Common myeloid progenitor, CD34-positive (primary cell): Measurements from ENCODE around the gene MAP10.

Source experiments
- CTCF ChIA-PET: fragments of 350-600 bp; sonication (Branson Sonifier 250); formaldehyde crosslinking; loops from one replicate; lab custom pipeline; 2021; ENCODE audit warnings: antibody characterized with exemption; lab: Charles Lee
- POLR2A ChIA-PET: fragments of 350-600 bp; sonication (Branson Sonifier 250); formaldehyde crosslinking; loops from one replicate; lab custom pipeline; 2021; ENCODE audit warnings: antibody characterized with exemption; lab: Charles Lee
- DNase-seq, 3 donors: peaks; one replicate each; pipeline versions ENCODE4 v3.0.0 to v3.0.0-alpha.2; 2013
- H3K27ac ChIP-seq, 2 experiments: 1 replicate in 1 of 2; 2 replicates in 1 of 2; pipeline ENCODE4 v1.7.0; 2013; ENCODE audit warnings: inconsistent platforms in 2 of 2, low read length in 2 of 2, mild to moderate bottlenecking in 2 of 2, low read depth in 1 of 2, moderate library complexity in 1 of 2; ENCODE audit not compliant: severe bottlenecking in 2 of 2, insufficient read depth in 1 of 2, poor library complexity in 1 of 2
- H3K27me3 ChIP-seq, 5 experiments: replicated peaks in 2 of 5; 1 replicate in 3 of 5; 2 replicates in 2 of 5; pipeline versions ENCODE4 v1.6.1 to v1.7.0; 2013; ENCODE audit warnings: low read length in 4 of 5, mild to moderate bottlenecking in 2 of 5, moderate library complexity in 2 of 5, inconsistent platforms in 1 of 5; ENCODE audit not compliant: insufficient read depth in 5 of 5, control insufficient read depth in 4 of 5
- H3K36me3 ChIP-seq, 4 experiments: 1 replicate in 2 of 4; 2 replicates in 2 of 4; pipeline versions ENCODE4 v1.6.1 to v1.7.0; 2013; ENCODE audit warnings: low read length in 3 of 4, control low read depth in 1 of 4, mild to moderate bottlenecking in 1 of 4; ENCODE audit not compliant: control insufficient read depth in 4 of 4, insufficient read depth in 4 of 4
- H3K4me1 ChIP-seq, 4 experiments: 1 replicate in 3 of 4; 2 replicates in 1 of 4; pipeline versions ENCODE4 v1.6.1 to v1.7.1; 2013; ENCODE audit warnings: low read length in 3 of 4, mild to moderate bottlenecking in 3 of 4, control low read depth in 1 of 4, inconsistent platforms in 1 of 4, moderate library complexity in 1 of 4; ENCODE audit not compliant: control insufficient read depth in 4 of 4, insufficient read depth in 4 of 4; ENCODE audit errors: control extremely low read depth in 1 of 4
- H3K4me3 ChIP-seq, 7 experiments: 1 replicate in 4 of 7; 2 replicates in 3 of 7; pipeline versions ENCODE4 v1.5.1 to v1.7.0; 2013; ENCODE audit warnings: mild to moderate bottlenecking in 7 of 7, low read length in 6 of 7, moderate library complexity in 6 of 7, inconsistent platforms in 2 of 7, low read depth in 2 of 7, control low read depth in 1 of 7; ENCODE audit not compliant: insufficient read depth in 4 of 7, control insufficient read depth in 1 of 7; ENCODE audit errors: extremely low read depth in 1 of 7
- H3K9me3 ChIP-seq, 5 experiments: 1 replicate in 4 of 5; 2 replicates in 1 of 5; pipeline versions ENCODE4 v1.6.1 to v1.7.1; 2013; ENCODE audit warnings: low read length in 4 of 5, mild to moderate bottlenecking in 2 of 5, inconsistent platforms in 1 of 5, low read depth in 1 of 5, moderate library complexity in 1 of 5; ENCODE audit not compliant: control insufficient read depth in 4 of 5, insufficient read depth in 2 of 5; ENCODE audit errors: control extremely low read depth in 1 of 5
- WGBS: methylation state at CpG from one replicate; pipeline ENCODE4 v1.1.5; 2013; ENCODE audit not compliant: insufficient coverage; 5-methylcytosine and 5-hydroxymethylcytosine counted together

MAP10 gene

DNA sequence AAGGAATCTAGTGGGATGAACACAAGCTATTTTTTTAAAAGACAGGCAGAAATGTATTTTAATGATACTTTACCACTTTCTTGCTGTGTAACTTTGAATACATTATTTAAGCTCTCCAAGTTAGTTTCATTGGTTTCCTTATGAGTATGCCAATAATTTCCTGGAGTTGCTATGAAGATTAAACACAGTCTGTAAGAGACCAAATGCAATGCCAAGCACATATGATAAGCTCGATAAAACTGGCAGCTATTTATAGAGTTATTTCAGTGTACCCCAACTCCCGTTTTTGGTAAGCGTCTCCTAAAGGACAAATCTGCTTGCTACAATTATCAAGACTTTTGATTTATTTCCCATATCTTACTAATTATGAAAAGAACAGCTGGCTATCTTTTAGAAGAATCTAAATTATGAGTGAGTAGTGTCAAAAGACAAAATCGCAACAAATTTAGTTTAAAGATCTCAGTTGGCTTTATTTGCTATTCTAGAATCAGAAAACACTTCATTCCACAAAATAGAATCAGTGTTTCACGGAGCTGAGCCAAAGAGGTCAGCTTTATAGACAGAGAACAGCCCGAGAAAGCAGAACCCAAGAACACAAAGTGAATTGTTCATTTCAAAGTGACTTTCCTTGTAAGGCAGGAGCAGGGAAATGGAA, 7.2 kb upstream of the MAP10 start:
- 96% methylated on average over 2 of the region's 6 CpGs for WGBS
- H3K4me1 ChIP-seq: peaks cover 7 to 21% (median 11%) of the 10 kb centered on the region in 4 experiments
- H3K4me3 ChIP-seq: no peak overlapping the region
- POLR2A ChIA-PET: no interaction called here
- H3K36me3 ChIP-seq: no peaks in the 10 kb centered on the region
- no peak for DNase-seq
- no peaks in the 10 kb centered on the region for H3K9me3 ChIP-seq
- H3K27me3 ChIP-seq: no peaks in the 10 kb centered on the region
- CTCF ChIA-PET: interaction anchor here (0.8 kb wide), 1 partner anchor 19 kb away, joined by 3 read pairs; no protein-coding TSS in a partner anchor
- no peak overlapping the region for H3K27ac ChIP-seq

DNA sequence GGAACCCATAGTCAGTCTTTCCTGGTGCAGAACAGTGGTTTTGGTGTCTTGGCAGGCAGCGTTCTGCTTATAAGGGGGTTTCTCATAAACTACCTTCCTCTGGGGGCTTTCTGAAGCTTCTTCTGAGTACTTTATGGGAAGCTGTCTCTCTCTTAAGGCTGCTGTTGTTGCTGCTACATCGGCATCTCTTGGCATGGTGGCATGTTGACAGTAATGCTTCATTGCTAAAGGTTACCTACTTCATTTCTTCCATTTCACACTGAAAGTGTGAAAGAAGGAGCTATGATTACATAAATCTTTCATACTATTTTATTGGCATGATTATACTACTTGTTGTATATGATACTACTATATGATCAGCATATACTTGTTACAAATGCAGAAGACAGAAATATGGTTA, 6.3 kb upstream of the MAP10 start:
- peaks cover 4 to 13% (median 5%) of the 10 kb centered on the region in 4 experiments for H3K4me1 ChIP-seq
- no peak overlapping the region for H3K4me3 ChIP-seq
- no peaks in the 10 kb centered on the region for H3K9me3 ChIP-seq
- POLR2A ChIA-PET: no interaction called here
- H3K36me3 ChIP-seq: no peaks in the 10 kb centered on the region
- WGBS: no CpG with 5 or more reads among the region's 2 CpGs
- no peak for DNase-seq
- CTCF ChIA-PET: no interaction called here
- H3K27me3 ChIP-seq: no peaks in the 10 kb centered on the region
- H3K27ac ChIP-seq: no peak overlapping the region

DNA sequence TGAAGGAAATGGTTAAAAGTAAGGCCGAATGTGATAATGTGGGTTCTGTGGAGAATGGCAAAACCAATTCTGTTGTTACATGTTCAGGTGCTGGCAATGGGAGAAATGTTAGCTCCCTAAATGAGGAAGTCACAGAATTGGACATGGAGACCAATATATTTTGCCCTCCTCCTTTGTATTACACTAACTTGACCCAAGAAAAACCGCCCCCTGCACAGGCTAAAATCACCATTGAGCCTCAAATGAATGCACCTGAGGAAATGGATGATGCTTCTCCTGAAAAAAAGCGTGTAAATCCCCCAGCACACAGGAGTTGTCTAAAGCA, 932 bp downstream of the MAP10 start:
- Histone ChIP-seq H3K4me1 (peaks cover 4 to 19% (median 15%) of the 10 kb centered on the region in 4 experiments), H3K9me3 (peaks cover 0 to 5% (median 0%) of the 10 kb centered on the region in 5 experiments), H3K36me3 (no peaks in the 10 kb centered on the region), H3K27me3 (no peaks in the 10 kb centered on the region), H3K27ac (peak overlapping the region in 1 of 2 experiments; percentile 58), H3K4me3 (peak overlapping the region; percentile 59 to 88 (median 81))
- WGBS: 70% methylated on average over 2 of the region's 3 CpGs
- ChIA-PET CTCF (interaction anchor here (1.0 to 1.3 kb wide), 2 partner anchors 11 to 178 kb away, joined by 3 read pairs; no protein-coding TSS in a partner anchor), POLR2A (no interaction called here)
- peak in 2 of 3 donors; percentile 11 to 34 for DNase-seq

DNA sequence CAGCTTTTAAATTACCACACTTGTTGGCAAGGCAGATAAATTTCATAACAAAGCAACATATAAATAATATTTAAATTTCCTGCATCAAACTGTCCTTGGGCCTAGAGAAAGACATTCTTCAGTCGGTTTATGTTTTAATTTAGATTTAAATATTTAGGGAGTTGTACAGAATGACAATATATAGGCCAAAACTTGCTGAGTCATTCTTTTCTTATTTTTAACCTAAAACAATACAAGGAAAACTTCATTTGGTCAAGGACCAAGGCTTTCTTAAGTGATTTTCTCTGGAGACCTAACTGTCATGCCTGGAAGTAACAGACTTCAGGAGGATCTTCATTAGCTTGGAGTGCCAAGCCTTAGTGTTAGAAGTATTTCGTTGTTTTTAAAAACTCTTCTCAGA, 5.6 kb downstream of the MAP10 start:
- Histone ChIP-seq H3K27ac (no peak overlapping the region), H3K4me1 (peaks cover 0 to 7% (median 4%) of the 10 kb centered on the region in 4 experiments), H3K4me3 (no peak overlapping the region), H3K27me3 (no peaks in the 10 kb centered on the region), H3K9me3 (peaks cover 0 to 5% (median 0%) of the 10 kb centered on the region in 5 experiments), H3K36me3 (peaks cover 0 to 2% (median 0%) of the 10 kb centered on the region in 4 experiments)
- CTCF ChIA-PET: no interaction called here
- WGBS: no CpG with 5 or more reads among the region's 2 CpGs
- peak in 2 of 3 donors; percentile 10 to 13 for DNase-seq
- POLR2A ChIA-PET: no interaction called here

GRCh38 chr1:232812560-232812959, 7.3 kb downstream of the MAP10 start:
- Histone ChIP-seq H3K27ac (no peak overlapping the region), H3K4me1 (no peaks in the 10 kb centered on the region), H3K36me3 (peaks cover 0 to 2% (median 0%) of the 10 kb centered on the region in 4 experiments), H3K9me3 (peaks cover 0 to 4% (median 0%) of the 10 kb centered on the region in 5 experiments), H3K27me3 (no peaks in the 10 kb centered on the region), H3K4me3 (no peak overlapping the region)
- ChIA-PET CTCF (interaction anchor here (1.4 kb wide), 1 partner anchor 212 kb away, joined by 4 read pairs; no protein-coding TSS in a partner anchor), POLR2A (no interaction called here)
- 91% methylated on average over 1 of the region's 2 CpGs for WGBS
- DNase-seq: no peak

DNA sequence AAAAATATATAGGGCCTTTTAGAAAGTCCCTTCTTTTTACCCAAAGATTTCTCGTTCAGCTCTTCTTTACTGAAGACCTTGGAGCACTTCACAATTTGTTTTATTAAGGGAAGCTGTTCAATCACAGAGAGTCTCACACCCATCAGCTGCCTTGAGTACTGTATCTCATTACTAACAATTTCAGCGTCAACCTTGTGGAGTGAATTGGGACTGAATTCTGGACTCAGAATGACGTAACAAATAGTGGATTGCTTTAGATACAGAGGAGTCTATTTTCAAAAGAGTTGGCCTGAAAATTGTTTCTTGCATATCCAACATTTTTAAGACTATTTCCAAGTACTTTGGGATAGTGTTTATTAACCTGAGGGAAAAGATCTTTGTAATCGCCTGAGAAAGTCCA, 7.9 kb downstream of the MAP10 start:
- Histone ChIP-seq H3K4me3 (no peak overlapping the region), H3K36me3 (peaks cover 0 to 2% (median 0%) of the 10 kb centered on the region in 4 experiments), H3K9me3 (no peaks in the 10 kb centered on the region), H3K4me1 (no peaks in the 10 kb centered on the region), H3K27me3 (no peaks in the 10 kb centered on the region), H3K27ac (no peak overlapping the region)
- WGBS: no CpG with 5 or more reads among the region's 4 CpGs
- CTCF ChIA-PET: interaction anchor here (1.4 kb wide), 1 partner anchor 212 kb away, joined by 4 read pairs; no protein-coding TSS in a partner anchor
- POLR2A ChIA-PET: no interaction called here
- no peak for DNase-seq

DNA sequence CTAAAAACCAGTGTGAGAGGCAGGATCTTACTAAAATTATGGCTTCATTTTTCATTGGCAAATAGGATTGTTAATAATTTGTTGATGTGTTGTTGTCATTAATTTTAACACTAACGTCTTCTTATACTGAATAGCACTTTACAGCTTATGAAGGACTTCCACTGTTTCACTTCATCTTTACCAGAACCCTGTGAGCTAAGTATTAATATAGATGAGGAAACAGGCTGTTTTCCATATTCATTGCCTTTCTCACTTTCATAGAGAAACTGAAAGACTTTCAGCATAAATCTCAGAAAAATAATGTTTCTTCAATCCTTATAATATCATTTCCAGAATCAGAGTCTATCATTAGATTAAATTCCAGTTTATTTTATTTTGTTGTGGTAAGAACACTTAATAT, 8.5 kb downstream of the MAP10 start:
- H3K27ac ChIP-seq: no peak overlapping the region
- H3K36me3 ChIP-seq: peaks cover 0 to 2% (median 0%) of the 10 kb centered on the region in 4 experiments
- H3K4me3 ChIP-seq: no peak overlapping the region
- H3K4me1 ChIP-seq: no peaks in the 10 kb centered on the region
- H3K9me3 ChIP-seq: no peaks in the 10 kb centered on the region
- no peaks in the 10 kb centered on the region for H3K27me3 ChIP-seq
- POLR2A ChIA-PET: no interaction called here
- CTCF ChIA-PET: no interaction called here
- no CpG with 5 or more reads among the region's 1 CpG for WGBS
- DNase-seq: no peak
